Cardiac fibroblast (primary cell): ENCODE measurements around the gene PARN.

ENCODE experiments used
- DNase-seq, 2 donors: peaks; one replicate each; pipeline versions ENCODE4 v3.0.0 to v3.0.0-alpha.2; 2010; ENCODE audit warnings: low read depth in 2 of 2
- H3K4me3 ChIP-seq, 2 donors: replicated peaks in 1 of 2; 1 replicate in 1 of 2; 2 replicates in 1 of 2; pipeline ENCODE4 v1.5.1; 2011; ENCODE audit warnings: low read depth in 2 of 2, low read length in 2 of 2, mild to moderate bottlenecking in 2 of 2, moderate library complexity in 1 of 2
- TF ChIP-seq, protein P1 (sequence below): IDR thresholded peaks from one replicate; pipeline ENCODE4 v1.5.1; 2011; ENCODE audit warnings: low read depth, mild to moderate bottlenecking, low read length, inconsistent platforms

PARN gene

DNA sequence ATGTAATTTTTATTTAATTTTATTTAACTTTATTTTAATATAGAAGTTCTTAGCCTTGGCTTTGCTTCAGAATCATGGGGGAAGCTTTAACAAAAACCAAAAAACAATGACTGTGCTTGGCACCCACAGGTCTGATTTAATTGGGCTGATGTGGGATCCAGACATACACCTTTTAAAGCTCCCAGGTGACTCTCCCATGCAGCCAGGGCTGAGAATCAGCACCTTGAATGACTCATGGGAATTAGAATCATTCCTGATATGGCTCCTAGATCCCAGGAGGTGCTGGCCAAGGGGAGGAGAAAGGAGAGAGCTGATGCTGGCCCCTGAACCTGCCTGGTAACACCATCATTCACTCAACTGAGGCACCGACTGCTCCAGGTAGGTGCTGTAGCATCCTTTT is 240.7 kb downstream of the PARN start:
- DNase-seq = no peak
- TF ChIP-seq, protein P1, sequence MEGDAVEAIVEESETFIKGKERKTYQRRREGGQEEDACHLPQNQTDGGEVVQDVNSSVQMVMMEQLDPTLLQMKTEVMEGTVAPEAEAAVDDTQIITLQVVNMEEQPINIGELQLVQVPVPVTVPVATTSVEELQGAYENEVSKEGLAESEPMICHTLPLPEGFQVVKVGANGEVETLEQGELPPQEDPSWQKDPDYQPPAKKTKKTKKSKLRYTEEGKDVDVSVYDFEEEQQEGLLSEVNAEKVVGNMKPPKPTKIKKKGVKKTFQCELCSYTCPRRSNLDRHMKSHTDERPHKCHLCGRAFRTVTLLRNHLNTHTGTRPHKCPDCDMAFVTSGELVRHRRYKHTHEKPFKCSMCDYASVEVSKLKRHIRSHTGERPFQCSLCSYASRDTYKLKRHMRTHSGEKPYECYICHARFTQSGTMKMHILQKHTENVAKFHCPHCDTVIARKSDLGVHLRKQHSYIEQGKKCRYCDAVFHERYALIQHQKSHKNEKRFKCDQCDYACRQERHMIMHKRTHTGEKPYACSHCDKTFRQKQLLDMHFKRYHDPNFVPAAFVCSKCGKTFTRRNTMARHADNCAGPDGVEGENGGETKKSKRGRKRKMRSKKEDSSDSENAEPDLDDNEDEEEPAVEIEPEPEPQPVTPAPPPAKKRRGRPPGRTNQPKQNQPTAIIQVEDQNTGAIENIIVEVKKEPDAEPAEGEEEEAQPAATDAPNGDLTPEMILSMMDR = no peak
- no peak overlapping the region for H3K4me3 ChIP-seq

DNA sequence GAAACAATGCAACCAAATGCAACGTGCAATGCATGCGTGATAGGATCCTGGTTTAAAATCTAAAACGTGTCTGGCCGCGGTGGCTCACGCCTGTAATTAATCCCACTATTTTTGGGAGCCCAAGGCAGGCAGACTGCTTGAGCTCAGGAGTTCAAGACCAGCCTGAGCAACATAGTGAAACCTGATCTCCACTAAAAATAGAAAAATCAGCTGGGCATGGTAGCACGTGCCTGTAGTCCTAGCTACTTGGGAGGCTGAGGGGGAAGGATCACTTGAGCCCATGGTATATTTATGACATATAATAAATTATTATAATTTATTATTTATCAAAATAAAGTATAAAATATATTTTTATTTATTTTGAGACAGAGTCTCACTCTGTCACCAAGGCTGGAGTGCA is 241.8 kb downstream of the PARN start:
- TF ChIP-seq, protein P1 = no peak
- no peak overlapping the region for H3K4me3 ChIP-seq
- DNase-seq = no peak

DNA sequence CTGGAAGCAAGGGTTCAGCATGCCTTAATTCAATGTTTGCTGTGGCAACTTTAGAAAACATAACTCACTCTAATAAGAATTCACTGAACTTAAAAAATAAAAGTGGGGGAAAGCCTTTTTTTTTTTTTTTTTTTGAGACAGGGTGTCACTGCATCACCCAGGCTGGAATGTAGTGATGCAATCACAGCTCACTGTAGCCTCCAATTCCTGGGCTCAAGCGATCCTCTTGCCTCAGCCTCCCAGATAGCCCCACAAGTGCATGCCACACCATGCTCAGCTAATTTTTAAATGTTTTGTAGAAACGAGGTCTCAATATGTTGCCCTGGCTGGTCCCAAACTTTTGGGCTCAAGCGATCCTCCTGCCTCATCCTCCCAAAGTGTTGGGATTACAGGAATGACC is 243.9 kb downstream of the PARN start:
- TF ChIP-seq, protein P1 = no peak
- H3K4me3 ChIP-seq = no peak overlapping the region
- DNase-seq = no peak
